Transverse colon (tissue), 4 donors: ENCODE results near the gene DMC1. TPM values are rescaled to one million over a fixed set of nuclear protein-coding genes. Genes with fewer than 3 reads are reported as not detected.

ENCODE experiments used
- DNase-seq: peaks from one replicate; pipeline ENCODE4 v3.0.0-alpha.2; 2019
- H3K27ac ChIP-seq, 4 donors: fragments of 200-600 bp; sonication (generic); 2 replicates each; pipeline ENCODE4 v1.5.1; 2016 to 2018; ENCODE audit warnings: inconsistent platforms in 4 of 4
- H3K27me3 ChIP-seq: fragments of 200-600 bp; sonication (generic); 2 replicates; pipeline ENCODE4 v1.5.1; 2017; ENCODE audit warnings: inconsistent platforms
- H3K36me3 ChIP-seq, 4 donors: fragments of 200-600 bp; sonication (generic); 2 replicates each; pipeline ENCODE4 v1.5.1; 2017 to 2019; ENCODE audit warnings: inconsistent platforms in 4 of 4
- H3K4me1 ChIP-seq, 4 donors: fragments of 200-600 bp; sonication (generic); 2 replicates each; pipeline ENCODE4 v1.5.1; 2017 to 2020; ENCODE audit warnings: inconsistent platforms in 4 of 4
- H3K4me3 ChIP-seq, 4 donors: fragments of 200-600 bp; sonication (generic); 1 replicate in 1 of 4; 2 replicates in 3 of 4; pipeline versions ENCODE4 v1.5.1 to v1.6.1; 2017 to 2019; ENCODE audit warnings: inconsistent platforms in 4 of 4
- H3K9me3 ChIP-seq, 2 donors: fragments of 200-600 bp; sonication (generic); 2 replicates each; pipeline ENCODE4 v1.5.1; 2017 to 2019; ENCODE audit warnings: inconsistent platforms in 2 of 2
- CTCF ChIP-seq, 5 experiments: fragments of 200-600 bp in 3 of 5; fragments of 450-650 bp in 2 of 5; sonication (generic) in 3 of 5; IDR thresholded peaks; 1 replicate in 2 of 5; 2 replicates in 3 of 5; pipeline ENCODE4 v1.5.1; 2016 to 2017; ENCODE audit warnings: antibody characterized with exemption in 5 of 5, inconsistent platforms in 3 of 5, mild to moderate bottlenecking in 2 of 5, moderate library complexity in 1 of 5
- EP300 ChIP-seq: sonication (generic); formaldehyde crosslinking; IDR thresholded peaks from one replicate; pipeline ENCODE4 v1.6.1; 2017; ENCODE audit warnings: antibody characterized with exemption, low read depth
- POLR2A ChIP-seq: fragments of 450-650 bp; IDR thresholded peaks from one replicate; pipeline ENCODE4 v1.6.1; 2016; ENCODE audit warnings: antibody characterized with exemption, mild to moderate bottlenecking, moderate library complexity
- POLR2AphosphoS5 ChIP-seq, 3 donors: sonication (generic); formaldehyde crosslinking; IDR thresholded peaks; one replicate each; pipeline ENCODE4 v1.6.1; 2016; ENCODE audit warnings: antibody characterized with exemption in 3 of 3
- WGBS, 2 donors: methylation state at CpG; one replicate each; pipeline ENCODE4 v1.1.5; 2018; ENCODE audit warnings: low coverage in 1 of 2; 5-methylcytosine and 5-hydroxymethylcytosine counted together
- in situ Hi-C, 4 donors: fragments of 200-750 bp; cut with MboI; loops; one replicate each; pipeline versions ENCODE4 v1.15.0 to v1.15.1; 2017; ENCODE audit warnings: low sequenced_read_pairs in 3 of 4, low pct_ligation_motif_present in 1 of 4, low pct_unique_long_range_greater_than_20kb in 1 of 4
- intact Hi-C: fragments of 100-400 bp; cut with DNase I; formaldehyde crosslinking; loops from one replicate; pipeline ENCODE4 v1.15.1; 2023; ENCODE audit warnings: low total_unique reads
- total RNA-seq, 4 donors: library from RNA; depleted of rRNA; stranded (reverse); fragments of >200 nt; gene quantifications; one replicate each; pipeline ENCODE4 v1.1.0, GENCODE V29; 2016

The DMC1 gene
- total RNA-seq, 4 donors from 2014 or later: 0.32 to 86.2 (median 0.68) TPM; not detected in 1

GRCh38 chr22:38494939-38495338 is 75.0 kb downstream of the DMC1 start:
- Histone ChIP-seq H3K9me3 (no peaks in the 10 kb centered on the region), H3K27me3 (no peaks in the 10 kb centered on the region), H3K36me3 (peaks cover 0 to 97% (median 48%) of the 10 kb centered on the region in 4 donors), H3K27ac (no peak overlapping the region), H3K4me3 (no peak overlapping the region), H3K4me1 (peaks cover 9 to 28% (median 10%) of the 10 kb centered on the region in 4 donors)
- TF ChIP-seq CTCF (IDR thresholded peaks at IDR 0.05) (peak in 1 of 5 experiments; percentile 24), POLR2AphosphoS5 (IDR thresholded peaks at IDR 0.05) (no peak)
- intact Hi-C loops (no loop called here), in situ Hi-C loops (no loop called here)
- 88 to 95% methylated on average over 11 to 12 of the region's 12 CpGs for WGBS, 2 donors
- no peak for DNase-seq

GRCh38 chr22:38494498-38494897 is 75.5 kb downstream of the DMC1 start:
- TF ChIP-seq CTCF (IDR thresholded peaks at IDR 0.05): no peak
- no peak for TF ChIP-seq EP300
- no peak for TF ChIP-seq POLR2AphosphoS5 (IDR thresholded peaks at IDR 0.05)
- no peak for TF ChIP-seq POLR2A
- Histone ChIP-seq H3K4me1 (peaks cover 9 to 28% (median 10%) of the 10 kb centered on the region in 4 donors), H3K27me3 (no peaks in the 10 kb centered on the region), H3K36me3 (peaks cover 0 to 97% (median 48%) of the 10 kb centered on the region in 4 donors), H3K9me3 (no peaks in the 10 kb centered on the region), H3K27ac (no peak overlapping the region), H3K4me3 (no peak overlapping the region)
- intact Hi-C loops (no loop called here), in situ Hi-C loops (no loop called here)
- WGBS, 2 donors: 55 to 100% methylated on average over 1 to 2 of the region's 2 CpGs
- no peak for DNase-seq

GRCh38 chr22:38491707-38492348 is 78.2 kb downstream of the DMC1 start:
- no peaks in the 10 kb centered on the region for H3K9me3 ChIP-seq
- WGBS, 2 donors: 55 to 61% methylated on average over 5 of the region's 5 CpGs
- H3K4me1 ChIP-seq: peaks cover 9 to 21% (median 10%) of the 10 kb centered on the region in 4 donors
- in situ Hi-C loops (no loop called here), intact Hi-C loops (no loop called here)
- no peak overlapping the region for H3K4me3 ChIP-seq
- peak overlapping the region in 3 of 4 donors; percentile 58 to 74 (median 72) for H3K27ac ChIP-seq
- TF ChIP-seq POLR2A (no peak), CTCF (IDR thresholded peaks at IDR 0.05) (no peak)
- no peak for DNase-seq
- H3K27me3 ChIP-seq: no peaks in the 10 kb centered on the region
- peaks cover 0 to 98% (median 51%) of the 10 kb centered on the region in 4 donors for H3K36me3 ChIP-seq

- intact Hi-C loops: no loop called here
- H3K36me3 ChIP-seq: peaks cover 0 to 98% (median 51%) of the 10 kb centered on the region in 4 donors
Measured at GRCh38 chr22:38490915-38491314, 79.1 kb downstream of the DMC1 start.

More at GRCh38 chr22:38490915-38491314, 79.1 kb downstream of the DMC1 start:
- Histone ChIP-seq H3K9me3 (no peaks in the 10 kb centered on the region), H3K27ac (peak overlapping the region; percentile 58 to 74 (median 69)), H3K4me1 (peaks cover 9 to 21% (median 10%) of the 10 kb centered on the region in 4 donors), H3K4me3 (no peak overlapping the region), H3K27me3 (no peaks in the 10 kb centered on the region)
- 39% methylated on average over 1 of the region's 1 CpG; no CpG with 5 or more reads in 1 of the 2 donors for WGBS, 2 donors
- DNase-seq: peak; percentile 73
- TF ChIP-seq EP300: no peak
- TF ChIP-seq POLR2AphosphoS5 (IDR thresholded peaks at IDR 0.05): peak in 2 of 3 donors; percentile 59 to 64
- in situ Hi-C loops: no loop called here
